ENCODE results near the gene PSMA5. TPM values are rescaled to one million over a fixed set of nuclear protein-coding genes. Genes with fewer than 3 reads are reported as not detected.

PSMA5 gene
- total RNA-seq, 1 experiment from 2014 or later = 97.8 TPM

- Mint-ChIP-seq H3K4me3 (ENCODE audit: unreplicated experiment) (no peak overlapping the region), H3K9me3 (ENCODE audit: unreplicated experiment) (no peaks in the 10 kb centered on the region), H3K36me3 (ENCODE audit: insufficient read depth, unreplicated experiment) (no peaks in the 10 kb centered on the region), H3K4me1 (ENCODE audit: low read depth, unreplicated experiment) (peaks cover 19% of the 10 kb centered on the region), H3K27ac (ENCODE audit: unreplicated experiment) (no peak overlapping the region), H3K27me3 (ENCODE audit: insufficient read depth, unreplicated experiment) (no peaks in the 10 kb centered on the region)
- H3K4me3 ChIP-seq (ENCODE audit: low read depth, low read length) = no peak overlapping the region
- ChIA-PET CTCF (no interaction called here), POLR2A (no interaction called here)
- BruUV-seq (replicated peaks) = no TSS peak
- DNase-seq = no peak
- no peak for TF ChIP-seq CTCF (IDR thresholded peaks at IDR 0.05; ENCODE audit: insufficient read depth in 1 of 2, low read depth in 1 of 2, low read length in 1 of 2, severe bottlenecking in 1 of 2, unreplicated experiment in 1 of 2)
- intact Hi-C loops (cut with micrococcal nuclease; ENCODE audit: unreplicated experiment) = no loop called here
- H3K27me3 ChIP-seq (replicated peaks; ENCODE audit: control insufficient read depth, insufficient read depth, low read length) = no peaks in the 10 kb centered on the region
- H3K4me1 ChIP-seq = peaks cover 17% of the 10 kb centered on the region; the same call in 1 of the 2 replicates
- H3K36me3 ChIP-seq (ENCODE audit: control insufficient read depth, insufficient read depth, low read length) = no peaks in the 10 kb centered on the region
- H3K9me3 ChIP-seq = no peaks in the 10 kb centered on the region
Measured at GRCh38 chr1:109389638-109390341, 36.5 kb downstream of the PSMA5 start.

- ChIA-PET POLR2A (no interaction called here), CTCF (no interaction called here)
- no peak for DNase-seq
- no peaks in the 10 kb centered on the region for H3K9me3 Mint-ChIP-seq (ENCODE audit: unreplicated experiment)
- BruUV-seq (replicated peaks) = no TSS peak
- Histone ChIP-seq H3K36me3 (ENCODE audit: control insufficient read depth, insufficient read depth, low read length) (no peaks in the 10 kb centered on the region), H3K4me3 (ENCODE audit: low read depth, low read length) (no peak overlapping the region), H3K4me1 (peaks cover 15% of the 10 kb centered on the region), H3K27me3 (replicated peaks; ENCODE audit: control insufficient read depth, insufficient read depth, low read length) (no peaks in the 10 kb centered on the region), H3K9me3 (no peaks in the 10 kb centered on the region)
- H3K4me1 Mint-ChIP-seq (ENCODE audit: low read depth, unreplicated experiment) = peaks cover 24% of the 10 kb centered on the region
- H3K4me3 Mint-ChIP-seq (ENCODE audit: unreplicated experiment) = no peak overlapping the region
- no peak for TF ChIP-seq CTCF (IDR thresholded peaks at IDR 0.05; ENCODE audit: insufficient read depth in 1 of 2, low read depth in 1 of 2, low read length in 1 of 2, severe bottlenecking in 1 of 2, unreplicated experiment in 1 of 2)
- intact Hi-C loops (cut with micrococcal nuclease; ENCODE audit: unreplicated experiment) = no loop called here
- no peak overlapping the region for H3K27ac Mint-ChIP-seq (ENCODE audit: unreplicated experiment)
- no peaks in the 10 kb centered on the region for H3K36me3 Mint-ChIP-seq (ENCODE audit: insufficient read depth, unreplicated experiment)
- H3K27me3 Mint-ChIP-seq (ENCODE audit: insufficient read depth, unreplicated experiment) = no peaks in the 10 kb centered on the region
Measured at GRCh38 chr1:109388884-109389637, 37.2 kb downstream of the PSMA5 start.

- no peaks in the 10 kb centered on the region for H3K9me3 ChIP-seq
- Mint-ChIP-seq H3K4me3 (ENCODE audit: unreplicated experiment) (no peak overlapping the region), H3K27ac (ENCODE audit: unreplicated experiment) (no peak overlapping the region), H3K9me3 (ENCODE audit: unreplicated experiment) (no peaks in the 10 kb centered on the region), H3K4me1 (ENCODE audit: low read depth, unreplicated experiment) (peaks cover 22% of the 10 kb centered on the region), H3K27me3 (ENCODE audit: insufficient read depth, unreplicated experiment) (no peaks in the 10 kb centered on the region), H3K36me3 (ENCODE audit: insufficient read depth, unreplicated experiment) (no peaks in the 10 kb centered on the region)
- ChIA-PET CTCF (no interaction called here), POLR2A (no interaction called here)
- no peaks in the 10 kb centered on the region for H3K36me3 ChIP-seq (ENCODE audit: control insufficient read depth, insufficient read depth, low read length)
- BruUV-seq (replicated peaks) = no TSS peak
- DNase-seq = no peak
- H3K4me1 ChIP-seq = peaks cover 12% of the 10 kb centered on the region
- no peaks in the 10 kb centered on the region for H3K27me3 ChIP-seq (replicated peaks; ENCODE audit: control insufficient read depth, insufficient read depth, low read length)
- no peak overlapping the region for H3K4me3 ChIP-seq (ENCODE audit: low read depth, low read length)
- no peak for TF ChIP-seq CTCF (IDR thresholded peaks at IDR 0.05; ENCODE audit: insufficient read depth in 1 of 2, low read depth in 1 of 2, low read length in 1 of 2, severe bottlenecking in 1 of 2, unreplicated experiment in 1 of 2)
- intact Hi-C loops (cut with micrococcal nuclease; ENCODE audit: unreplicated experiment) = no loop called here
Measured at GRCh38 chr1:109388208-109388711, 38.0 kb downstream of the PSMA5 start.

Measured in Caco-2 (cell line).